ENCODE measurements around the gene PLVAP. TPM values are rescaled to one million over a fixed set of nuclear protein-coding genes. Genes with fewer than 3 reads are reported as not detected.

The PLVAP gene
- total RNA-seq, 2 donors from 2014 or later = not detected

- no peaks in the 10 kb centered on the region for H3K9me3 Mint-ChIP-seq
- peaks cover 10% of the 10 kb centered on the region for H3K4me1 Mint-ChIP-seq (ENCODE audit: low read depth)
- H3K4me3 Mint-ChIP-seq = no peak overlapping the region
- DNase-seq (no peak), ATAC-seq (replicated peaks in 1 of 2) (no peak)
- H3K27me3 Mint-ChIP-seq (ENCODE audit: low read depth) = no peaks in the 10 kb centered on the region
- no peak overlapping the region for H3K27ac Mint-ChIP-seq
- H3K36me3 Mint-ChIP-seq (ENCODE audit: insufficient read depth in 2 of 2) = peaks cover 0 to 5% of the 10 kb centered on the region in 2 donors
These were observed 36.2 kb downstream of the PLVAP start for GRCh38 chr19:17340871-17341357.

GRCh38 chr19:17340302-17340870 is 36.8 kb downstream of the PLVAP start:
- Mint-ChIP-seq H3K4me1 (ENCODE audit: low read depth) (peaks cover 10% of the 10 kb centered on the region), H3K27me3 (ENCODE audit: low read depth) (no peaks in the 10 kb centered on the region), H3K9me3 (no peaks in the 10 kb centered on the region), H3K36me3 (ENCODE audit: insufficient read depth in 2 of 2) (peaks cover 0 to 5% of the 10 kb centered on the region in 2 donors), H3K27ac (no peak overlapping the region), H3K4me3 (no peak overlapping the region)
- ATAC-seq (replicated peaks in 1 of 2) (no peak), DNase-seq (no peak)

GRCh38 chr19:17339088-17339741 is 37.9 kb downstream of the PLVAP start:
- ATAC-seq (replicated peaks in 1 of 2) (no peak), DNase-seq (peak; percentile 47 to 62)
- Mint-ChIP-seq H3K9me3 (no peaks in the 10 kb centered on the region), H3K4me3 (peak overlapping the region; percentile 90 to 100), H3K27ac (no peak overlapping the region), H3K36me3 (ENCODE audit: insufficient read depth in 2 of 2) (peaks cover 0 to 5% of the 10 kb centered on the region in 2 donors), H3K27me3 (ENCODE audit: low read depth) (no peaks in the 10 kb centered on the region), H3K4me1 (ENCODE audit: low read depth) (peaks cover 18% of the 10 kb centered on the region)

- peaks cover 0 to 5% of the 10 kb centered on the region in 2 donors for H3K36me3 Mint-ChIP-seq (ENCODE audit: insufficient read depth in 2 of 2)
- H3K9me3 Mint-ChIP-seq = no peaks in the 10 kb centered on the region
- ATAC-seq (replicated peaks in 1 of 2) (no peak), DNase-seq (no peak)
- H3K27me3 Mint-ChIP-seq (ENCODE audit: low read depth) = no peaks in the 10 kb centered on the region
- H3K27ac Mint-ChIP-seq = no peak overlapping the region
- peak overlapping the region; percentile 90 to 100 for H3K4me3 Mint-ChIP-seq
- peaks cover 24% of the 10 kb centered on the region for H3K4me1 Mint-ChIP-seq (ENCODE audit: low read depth)
These were observed 38.6 kb downstream of the PLVAP start for GRCh38 chr19:17338433-17339078.

- Mint-ChIP-seq H3K27me3 (ENCODE audit: low read depth) (no peaks in the 10 kb centered on the region), H3K4me3 (peak overlapping the region; percentile 90 to 100), H3K27ac (peak overlapping the region; percentile 66), H3K4me1 (ENCODE audit: low read depth) (peaks cover 30% of the 10 kb centered on the region), H3K36me3 (ENCODE audit: insufficient read depth in 2 of 2) (peaks cover 0 to 5% of the 10 kb centered on the region in 2 donors), H3K9me3 (peaks cover 0 to under 1% of the 10 kb centered on the region in 2 donors)
- peak; percentile 2 for ATAC-seq (replicated peaks in 1 of 2)
- DNase-seq = peak; percentile 54 to 58
These were observed 39.3 kb downstream of the PLVAP start for GRCh38 chr19:17337675-17338432.

GRCh38 chr19:17336872-17337674 is 40.1 kb downstream of the PLVAP start, which contains the start of gene GTPBP3:
GTPBP3 (plus strand) TSS chr19:17337553; CDS start chr19:17337612, 59 bp downstream.
- Mint-ChIP-seq H3K4me1 (ENCODE audit: low read depth) (peaks cover 34% of the 10 kb centered on the region), H3K27ac (peak within 1 kb of the TSS; percentile 66), H3K4me3 (peak within 1 kb of the TSS; percentile 90 to 100), H3K36me3 (ENCODE audit: insufficient read depth in 2 of 2) (peaks cover 0 to 5% of the 10 kb centered on the region in 2 donors), H3K9me3 (peaks cover 0 to 2% of the 10 kb centered on the region in 2 donors), H3K27me3 (ENCODE audit: low read depth) (no peaks in the 10 kb centered on the region)
- DNase-seq (peak; percentile 96 to 98), ATAC-seq (replicated peaks in 1 of 2) (peak; percentile 90)

GRCh38 chr19:17335575-17335974 is 41.6 kb downstream of the PLVAP start:
- H3K36me3 Mint-ChIP-seq (ENCODE audit: insufficient read depth in 2 of 2) = peaks cover 0 to 5% of the 10 kb centered on the region in 2 donors
- ATAC-seq (replicated peaks in 1 of 2) = no peak
- peak overlapping the region; percentile 90 to 100 for H3K4me3 Mint-ChIP-seq
- DNase-seq = no peak
- H3K27me3 Mint-ChIP-seq (ENCODE audit: low read depth) = peaks cover 4% of the 10 kb centered on the region
- peaks cover 0 to 2% of the 10 kb centered on the region in 2 donors for H3K9me3 Mint-ChIP-seq
- peaks cover 34% of the 10 kb centered on the region for H3K4me1 Mint-ChIP-seq (ENCODE audit: low read depth)
- H3K27ac Mint-ChIP-seq = no peak overlapping the region

GRCh38 chr19:17334414-17335409 is 42.4 kb downstream of the PLVAP start, which contains the start of gene ANO8:
ANO8 (minus strand) TSS chr19:17334855; CDS start chr19:17334670, 185 bp downstream.
- Mint-ChIP-seq H3K27ac (peak within 1 kb of the TSS; percentile 0), H3K27me3 (ENCODE audit: low read depth) (peaks cover 13% of the 10 kb centered on the region), H3K9me3 (peaks cover 0 to 2% of the 10 kb centered on the region in 2 donors), H3K4me1 (ENCODE audit: low read depth) (peaks cover 34% of the 10 kb centered on the region), H3K36me3 (ENCODE audit: insufficient read depth in 2 of 2) (peaks cover 0 to 5% of the 10 kb centered on the region in 2 donors), H3K4me3 (peak within 1 kb of the TSS; percentile 84 to 100)
- DNase-seq (peak; percentile 95 to 98), ATAC-seq (replicated peaks in 1 of 2) (peak; percentile 63)

- ATAC-seq (replicated peaks in 1 of 2) (peak; percentile 38 to 50), DNase-seq (peak; percentile 81 to 86)
- peaks cover 39% of the 10 kb centered on the region for H3K4me1 Mint-ChIP-seq (ENCODE audit: low read depth)
These were observed 43.3 kb downstream of the PLVAP start for GRCh38 chr19:17333611-17334413.

GRCh38 chr19:17332677-17333581 is 44.2 kb downstream of the PLVAP start:
- H3K4me3 Mint-ChIP-seq = peak overlapping the region; percentile 45 to 57

More at GRCh38 chr19:17333611-17334413, 43.3 kb downstream of the PLVAP start:
- Mint-ChIP-seq H3K27ac (no peak overlapping the region), H3K27me3 (ENCODE audit: low read depth) (peaks cover 13% of the 10 kb centered on the region), H3K36me3 (ENCODE audit: insufficient read depth in 2 of 2) (peaks cover 0 to 5% of the 10 kb centered on the region in 2 donors), H3K9me3 (peaks cover 0 to 2% of the 10 kb centered on the region in 2 donors), H3K4me3 (peak overlapping the region; percentile 63 to 100)

More at GRCh38 chr19:17332677-17333581, 44.2 kb downstream of the PLVAP start:
- peak in 1 of 2 donors; percentile 1 for ATAC-seq (replicated peaks in 1 of 2)
- H3K4me1 Mint-ChIP-seq (ENCODE audit: low read depth) = peaks cover 34% of the 10 kb centered on the region
- peaks cover 0 to 5% of the 10 kb centered on the region in 2 donors for H3K36me3 Mint-ChIP-seq (ENCODE audit: insufficient read depth in 2 of 2)
- no peak overlapping the region for H3K27ac Mint-ChIP-seq
- DNase-seq = peak; percentile 61 to 67
- peaks cover 13% of the 10 kb centered on the region for H3K27me3 Mint-ChIP-seq (ENCODE audit: low read depth)
- H3K9me3 Mint-ChIP-seq = peaks cover 0 to 2% of the 10 kb centered on the region in 2 donors

All from activated T-cell treated with anti-CD3 and anti-CD28 coated beads, Interleukin-2, amount 50 U/mL, for 72 hours (primary cell).